Stimulated activated CD4-positive, alpha-beta T cell treated with anti-CD3 and anti-CD28 coated beads, Interleukin-1b, Interleukin-23, amount 100 ng/mL, for 4 hours (primary cell): ENCODE results near the gene ERAS.
"Not testable (repeated sequence)": the region's sequence is repeated elsewhere in the genome, so short reads cannot be mapped to it uniquely, and the experiment has no call there.

Experiments
- DNase-seq, 2 donors: peaks; one replicate each; pipeline ENCODE4 v3.0.0-alpha.2; 2020; ENCODE audit warnings: low read depth in 2 of 2

The ERAS gene

GRCh38 chrX:48831136-48831908 is 5.0 kb downstream of the ERAS start:
- DNase-seq, result no peak

GRCh38 chrX:48831909-48832291 is 5.6 kb downstream of the ERAS start:
- no peak for DNase-seq

- DNase-seq, result no peak
Observed at GRCh38 chrX:48833542-48834138, 7.3 kb downstream of the ERAS start.

GRCh38 chrX:48834383-48834709 is 8.0 kb downstream of the ERAS start:
- no peak for DNase-seq

- DNase-seq, result no peak
Observed at GRCh38 chrX:48835524-48836329, 9.4 kb downstream of the ERAS start, which contains the start of gene PCSK1N. Gene PCSK1N, minus strand, starts transcription at chrX:48835610. Its CDS starts 78 bp downstream, at chrX:48835532.

GRCh38 chrX:48839686-48840085 is 13.4 kb downstream of the ERAS start:
- no peak for DNase-seq

- no peak for DNase-seq
Observed at GRCh38 chrX:48848847-48849246, 22.5 kb downstream of the ERAS start.

GRCh38 chrX:48852857-48853256 is 26.5 kb downstream of the ERAS start:
- DNase-seq, result no peak

- not testable (repeated sequence) for DNase-seq
Observed at GRCh38 chrX:48853494-48853893, 27.2 kb downstream of the ERAS start.

- DNase-seq, result not testable (repeated sequence)
Observed at GRCh38 chrX:48854121-48854804, 27.9 kb downstream of the ERAS start.

GRCh38 chrX:48854898-48855297 is 28.6 kb downstream of the ERAS start:
- DNase-seq, result no peak

GRCh38 chrX:48864210-48864609 is 37.9 kb downstream of the ERAS start:
- no peak for DNase-seq

- not testable (repeated sequence) for DNase-seq
Observed at GRCh38 chrX:48872017-48872416, 45.7 kb downstream of the ERAS start.

GRCh38 chrX:48876944-48877343 is 50.6 kb downstream of the ERAS start:
- DNase-seq, result not testable (repeated sequence)
